ENCODE results near the gene FIG4.

- TF ChIP-seq, protein P1, sequence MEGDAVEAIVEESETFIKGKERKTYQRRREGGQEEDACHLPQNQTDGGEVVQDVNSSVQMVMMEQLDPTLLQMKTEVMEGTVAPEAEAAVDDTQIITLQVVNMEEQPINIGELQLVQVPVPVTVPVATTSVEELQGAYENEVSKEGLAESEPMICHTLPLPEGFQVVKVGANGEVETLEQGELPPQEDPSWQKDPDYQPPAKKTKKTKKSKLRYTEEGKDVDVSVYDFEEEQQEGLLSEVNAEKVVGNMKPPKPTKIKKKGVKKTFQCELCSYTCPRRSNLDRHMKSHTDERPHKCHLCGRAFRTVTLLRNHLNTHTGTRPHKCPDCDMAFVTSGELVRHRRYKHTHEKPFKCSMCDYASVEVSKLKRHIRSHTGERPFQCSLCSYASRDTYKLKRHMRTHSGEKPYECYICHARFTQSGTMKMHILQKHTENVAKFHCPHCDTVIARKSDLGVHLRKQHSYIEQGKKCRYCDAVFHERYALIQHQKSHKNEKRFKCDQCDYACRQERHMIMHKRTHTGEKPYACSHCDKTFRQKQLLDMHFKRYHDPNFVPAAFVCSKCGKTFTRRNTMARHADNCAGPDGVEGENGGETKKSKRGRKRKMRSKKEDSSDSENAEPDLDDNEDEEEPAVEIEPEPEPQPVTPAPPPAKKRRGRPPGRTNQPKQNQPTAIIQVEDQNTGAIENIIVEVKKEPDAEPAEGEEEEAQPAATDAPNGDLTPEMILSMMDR (IDR thresholded peaks at IDR 0.05), result no peak
- no peak for TF ChIP-seq POLR2A (IDR thresholded peaks at IDR 0.05)
Measured at GRCh38 chr6:109867009-109867969, 176.2 kb downstream of the FIG4 start.

Measured in lower leg skin (tissue), 3 donors.